HG03280 (cell line): ENCODE results near the gene LGR6.
"Not testable (repeated sequence)": the region's sequence is repeated elsewhere in the genome, so short reads cannot be mapped to it uniquely, and the experiment has no call there.

ENCODE experiments used
- ATAC-seq: cut with Tn5 transposase; IDR thresholded peaks from one replicate; pipeline ENCODE4 v1.9.1; 2021; ENCODE audit warnings: mild to moderate bottlenecking, moderate library complexity; ENCODE audit not compliant: unreplicated experiment

Gene LGR6, protein sequence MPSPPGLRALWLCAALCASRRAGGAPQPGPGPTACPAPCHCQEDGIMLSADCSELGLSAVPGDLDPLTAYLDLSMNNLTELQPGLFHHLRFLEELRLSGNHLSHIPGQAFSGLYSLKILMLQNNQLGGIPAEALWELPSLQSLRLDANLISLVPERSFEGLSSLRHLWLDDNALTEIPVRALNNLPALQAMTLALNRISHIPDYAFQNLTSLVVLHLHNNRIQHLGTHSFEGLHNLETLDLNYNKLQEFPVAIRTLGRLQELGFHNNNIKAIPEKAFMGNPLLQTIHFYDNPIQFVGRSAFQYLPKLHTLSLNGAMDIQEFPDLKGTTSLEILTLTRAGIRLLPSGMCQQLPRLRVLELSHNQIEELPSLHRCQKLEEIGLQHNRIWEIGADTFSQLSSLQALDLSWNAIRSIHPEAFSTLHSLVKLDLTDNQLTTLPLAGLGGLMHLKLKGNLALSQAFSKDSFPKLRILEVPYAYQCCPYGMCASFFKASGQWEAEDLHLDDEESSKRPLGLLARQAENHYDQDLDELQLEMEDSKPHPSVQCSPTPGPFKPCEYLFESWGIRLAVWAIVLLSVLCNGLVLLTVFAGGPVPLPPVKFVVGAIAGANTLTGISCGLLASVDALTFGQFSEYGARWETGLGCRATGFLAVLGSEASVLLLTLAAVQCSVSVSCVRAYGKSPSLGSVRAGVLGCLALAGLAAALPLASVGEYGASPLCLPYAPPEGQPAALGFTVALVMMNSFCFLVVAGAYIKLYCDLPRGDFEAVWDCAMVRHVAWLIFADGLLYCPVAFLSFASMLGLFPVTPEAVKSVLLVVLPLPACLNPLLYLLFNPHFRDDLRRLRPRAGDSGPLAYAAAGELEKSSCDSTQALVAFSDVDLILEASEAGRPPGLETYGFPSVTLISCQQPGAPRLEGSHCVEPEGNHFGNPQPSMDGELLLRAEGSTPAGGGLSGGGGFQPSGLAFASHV

DNA sequence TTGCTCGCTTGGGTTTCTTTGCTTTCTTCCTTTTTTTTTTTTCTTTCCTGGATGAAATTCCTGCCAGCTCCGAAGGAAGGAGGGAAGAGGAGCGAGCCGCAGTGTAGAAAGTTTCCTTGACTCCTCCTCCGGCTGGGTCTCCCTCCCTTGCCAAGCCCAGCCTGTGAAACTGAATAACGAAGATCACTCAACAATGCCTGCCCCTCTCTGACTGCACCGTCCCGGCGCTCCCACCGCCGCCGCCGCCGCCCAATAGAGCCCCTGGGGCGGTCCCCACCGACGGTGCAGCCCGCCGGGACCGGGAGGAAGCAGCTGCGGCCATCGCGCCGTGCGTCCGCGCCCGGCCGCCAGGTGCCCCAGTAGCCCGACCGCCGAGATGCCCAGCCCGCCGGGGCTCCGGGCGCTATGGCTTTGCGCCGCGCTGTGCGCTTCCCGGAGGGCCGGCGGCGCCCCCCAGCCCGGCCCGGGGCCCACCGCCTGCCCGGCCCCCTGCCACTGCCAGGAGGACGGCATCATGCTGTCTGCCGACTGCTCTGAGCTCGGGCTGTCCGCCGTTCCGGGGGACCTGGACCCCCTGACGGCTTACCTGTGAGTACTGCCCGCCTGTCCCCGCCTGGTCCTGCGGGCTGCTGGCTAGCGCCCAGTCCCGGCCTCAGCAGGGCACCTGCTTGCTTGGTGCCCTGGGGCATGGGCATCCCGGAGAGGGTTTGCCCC lies at the start of gene LGR6:
LGR6 (plus strand) TSS at position 186 of the 714 bp plus-strand sequence; CDS start at position 377, 191 bp downstream.
- ATAC-seq: no peak

DNA sequence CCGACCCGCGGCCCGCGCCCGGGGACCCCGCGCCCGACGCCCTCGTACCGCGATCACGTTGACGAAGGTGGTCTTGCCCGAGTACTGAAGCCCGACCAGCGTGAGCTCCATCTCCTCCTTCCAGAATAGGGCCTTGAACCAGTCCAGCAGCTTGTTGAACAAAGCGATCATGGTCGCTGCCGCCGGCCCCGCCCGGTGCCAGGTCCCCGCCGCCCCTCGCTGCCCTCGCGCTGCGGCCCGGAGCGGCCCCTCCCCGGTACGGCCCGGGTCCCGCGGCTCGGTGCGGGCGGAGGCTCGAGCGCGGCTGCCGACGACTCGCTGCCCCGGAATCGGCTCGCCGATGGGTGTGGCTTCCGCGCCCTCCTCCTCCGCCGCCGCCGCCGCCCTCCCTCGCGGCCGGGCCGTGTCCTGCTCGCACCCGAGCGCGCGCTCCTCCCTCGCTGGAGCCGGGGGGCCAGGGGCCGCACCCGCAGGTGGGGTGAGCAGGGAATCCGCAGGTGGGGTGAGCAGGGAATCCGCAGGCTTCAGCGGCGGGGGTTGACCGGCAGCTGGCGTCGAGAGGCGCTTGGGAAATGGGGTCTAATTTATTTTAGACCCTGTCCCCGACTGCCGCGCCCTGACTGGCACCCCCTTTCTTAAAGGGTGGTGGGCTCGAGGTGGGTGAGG lies 49.1 kb upstream of the LGR6 start, which contains the start of gene ARL8A:
ARL8A (minus strand) TSS at position 336 of the 666 bp plus-strand sequence; CDS start at position 171, 165 bp downstream.
- ATAC-seq: peak; percentile 70

DNA sequence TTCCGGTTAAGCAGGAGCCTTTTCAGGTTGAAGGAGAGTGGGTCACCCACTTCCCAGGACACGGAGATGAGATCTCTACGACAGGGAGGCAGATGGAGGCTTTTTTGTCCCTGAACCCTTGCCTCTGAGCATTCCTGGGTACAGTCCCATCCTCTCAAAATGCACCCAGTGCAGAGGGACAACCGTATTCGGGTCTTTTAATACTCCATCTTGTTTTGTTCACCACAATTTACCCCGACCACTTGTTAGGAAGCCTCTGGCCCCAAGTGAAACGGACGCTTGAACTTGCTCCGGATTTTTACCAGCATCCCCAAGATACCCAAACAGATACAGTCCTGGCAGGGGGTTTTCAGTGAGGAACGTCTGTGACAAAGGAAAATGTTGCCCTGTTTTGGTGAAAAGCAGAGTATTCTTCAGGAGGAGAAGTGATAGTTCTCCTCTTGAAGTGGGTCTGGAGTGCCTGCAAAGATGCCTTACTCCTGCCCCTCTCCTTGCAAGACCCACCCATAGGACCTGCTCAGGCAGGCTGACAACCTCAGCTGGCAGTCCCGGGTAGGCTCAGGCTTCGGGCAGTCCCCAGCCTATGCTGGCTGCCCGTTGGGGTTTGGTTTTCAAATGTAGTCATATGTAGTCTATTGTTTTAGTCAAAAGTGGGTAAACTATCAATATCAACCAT lies 48.4 kb upstream of the LGR6 start:
- ATAC-seq: no peak

DNA sequence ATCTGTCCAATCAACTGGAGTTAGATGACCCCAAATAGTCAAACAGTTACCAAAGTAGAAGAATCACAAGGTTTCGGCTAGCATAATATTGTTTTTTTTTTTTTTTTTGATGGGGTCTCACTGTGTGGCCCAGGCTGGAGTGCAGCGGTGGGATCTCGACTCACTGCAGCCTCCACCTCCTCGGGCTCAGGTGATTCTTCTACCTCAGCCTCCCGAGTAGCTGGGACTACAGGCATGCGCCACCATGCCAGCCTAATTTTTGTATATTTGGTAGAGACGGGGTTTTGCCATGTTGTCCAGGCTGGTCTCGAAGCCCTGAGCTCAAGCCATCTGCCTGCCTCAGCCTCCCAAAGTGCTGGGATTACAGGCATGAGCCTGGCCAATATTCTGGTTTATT lies 47.9 kb upstream of the LGR6 start:
- ATAC-seq: not testable (repeated sequence)

DNA sequence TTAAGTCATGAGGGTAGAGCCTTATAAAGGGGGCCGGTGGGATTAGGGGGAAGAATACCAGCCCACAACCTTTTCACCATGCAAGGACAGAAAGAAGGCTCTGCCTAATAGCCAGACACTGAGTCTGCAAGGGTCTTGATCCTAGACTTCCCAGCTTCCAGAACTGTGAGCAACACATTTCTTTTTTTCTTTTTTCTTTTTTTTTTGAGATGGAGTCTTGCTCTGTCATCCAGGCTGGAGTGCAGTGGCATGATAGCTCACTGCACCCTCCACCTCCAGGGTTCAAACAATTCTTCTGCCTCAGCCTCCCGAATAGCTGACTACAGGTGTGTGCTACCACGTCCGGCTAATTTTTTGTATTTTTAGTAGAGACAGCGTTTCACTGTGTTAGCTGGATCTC lies 47.3 kb upstream of the LGR6 start:
- no peak for ATAC-seq

DNA sequence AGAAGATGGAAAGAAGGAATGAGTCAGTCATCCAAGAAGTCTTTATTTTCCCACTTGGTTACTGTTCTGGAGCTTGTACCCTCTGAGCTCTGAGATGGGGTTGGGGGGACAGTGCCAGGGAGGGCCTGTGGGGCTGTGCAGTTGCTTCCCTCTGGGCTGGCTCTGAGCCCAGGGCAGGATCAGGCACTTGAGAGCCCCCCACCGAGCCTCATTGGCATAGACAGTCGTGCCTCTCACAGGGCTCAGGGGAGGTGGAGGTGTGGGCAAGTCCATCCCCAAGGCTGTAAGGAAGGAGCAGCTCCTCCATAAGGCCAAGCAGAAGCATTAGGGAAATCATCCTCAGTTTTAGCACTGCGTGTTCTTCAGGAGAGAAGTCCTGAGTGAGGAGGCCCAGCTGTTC lies 46.6 kb upstream of the LGR6 start:
- ATAC-seq: no peak

DNA sequence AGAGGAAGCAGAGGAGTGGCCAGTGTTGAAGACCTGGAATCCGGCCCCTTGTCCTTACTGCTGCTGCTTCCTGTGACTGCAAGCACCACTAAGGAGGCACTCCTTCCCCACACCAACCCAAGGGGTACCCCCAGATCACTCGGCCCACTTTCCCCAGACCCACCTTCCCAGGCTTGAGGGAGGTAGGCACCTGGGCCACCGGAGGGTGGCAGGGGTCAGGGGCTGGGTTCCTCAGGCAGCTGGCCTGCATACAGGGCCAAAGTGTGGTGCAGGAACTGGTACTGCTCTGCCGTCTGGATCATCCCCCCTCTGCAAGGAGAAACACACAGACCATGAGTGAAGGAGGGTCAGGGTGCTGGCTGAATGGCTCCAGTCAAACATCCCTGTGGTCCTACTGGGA lies 45.2 kb upstream of the LGR6 start:
- ATAC-seq: no peak

DNA sequence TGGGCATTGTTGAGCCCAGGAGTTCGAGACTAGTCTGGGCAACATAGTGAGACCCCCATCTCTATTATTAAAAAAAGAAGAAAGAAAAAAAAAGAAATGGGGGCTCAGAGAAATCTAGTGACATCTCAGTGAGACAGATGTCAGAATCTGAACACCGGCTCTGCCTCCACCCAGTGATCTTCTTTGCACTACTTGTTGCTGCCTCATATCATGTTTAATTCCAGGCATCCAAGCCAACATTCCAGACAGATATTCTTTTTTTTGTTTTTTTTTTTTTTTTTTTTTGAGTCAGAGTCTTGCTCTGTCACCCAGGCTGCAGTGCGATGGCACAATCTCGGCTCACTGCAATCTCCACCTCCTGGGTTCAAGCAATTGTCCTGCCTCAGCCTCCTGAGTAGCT lies 44.0 kb upstream of the LGR6 start:
- ATAC-seq: no peak

DNA sequence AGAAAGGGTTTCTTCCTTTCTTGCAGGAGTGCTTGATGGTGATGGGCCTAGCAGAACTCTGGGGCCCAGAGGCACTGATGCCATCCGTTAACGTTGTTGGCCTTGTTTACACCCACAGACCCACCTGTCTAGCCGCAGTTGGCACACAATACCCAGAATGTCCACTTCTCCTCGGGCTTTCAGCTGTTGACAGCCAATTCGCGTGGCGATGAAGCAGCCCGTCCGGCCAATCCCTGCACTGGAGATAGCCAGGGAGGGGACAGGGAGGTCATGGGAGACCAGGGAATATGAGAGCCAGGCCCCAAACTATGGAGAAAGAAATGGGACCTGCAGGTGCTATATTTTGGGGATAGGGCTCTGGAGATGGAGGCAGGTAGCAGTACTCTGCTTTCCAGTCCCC lies 43.4 kb upstream of the LGR6 start:
- no peak for ATAC-seq

DNA sequence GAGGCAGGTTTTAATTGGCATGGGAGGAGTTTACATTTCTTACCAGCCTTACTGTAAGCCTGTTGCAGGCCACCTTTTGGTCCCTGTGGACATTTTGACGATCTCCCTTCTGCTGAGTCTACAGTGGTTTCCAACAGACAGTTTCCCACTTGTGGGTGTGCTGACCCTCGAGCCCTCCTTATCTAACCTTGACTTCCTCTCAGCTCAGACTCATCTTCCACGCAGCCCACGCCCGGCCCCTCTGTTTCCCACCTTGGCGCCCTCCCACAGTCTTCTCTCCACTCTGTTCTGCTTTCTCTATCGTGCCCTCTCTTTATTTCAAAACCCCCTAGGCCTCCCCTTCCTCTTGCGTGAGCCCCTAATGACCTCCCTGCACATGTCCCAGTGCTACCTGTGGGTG lies 43.0 kb upstream of the LGR6 start:
- no peak for ATAC-seq

DNA sequence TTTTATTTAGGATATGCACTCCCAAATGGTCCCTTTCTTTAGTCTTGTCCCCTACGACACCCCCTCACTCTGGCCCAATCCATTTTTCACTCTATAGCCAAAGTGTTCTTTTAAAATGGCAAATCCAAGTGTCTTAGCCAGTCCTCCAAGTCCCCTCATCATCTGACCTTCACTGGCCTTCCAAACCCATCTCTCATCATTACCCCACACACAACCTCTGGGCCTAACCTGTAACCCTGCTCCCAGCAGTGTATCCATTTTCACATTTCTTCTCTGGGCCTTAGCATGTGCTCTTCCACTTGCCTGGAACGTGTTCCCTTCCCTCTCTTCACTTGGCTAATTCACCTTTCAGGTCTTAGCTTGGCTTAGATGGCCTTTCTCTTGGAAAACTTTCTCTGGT lies 42.6 kb upstream of the LGR6 start:
- no peak for ATAC-seq

DNA sequence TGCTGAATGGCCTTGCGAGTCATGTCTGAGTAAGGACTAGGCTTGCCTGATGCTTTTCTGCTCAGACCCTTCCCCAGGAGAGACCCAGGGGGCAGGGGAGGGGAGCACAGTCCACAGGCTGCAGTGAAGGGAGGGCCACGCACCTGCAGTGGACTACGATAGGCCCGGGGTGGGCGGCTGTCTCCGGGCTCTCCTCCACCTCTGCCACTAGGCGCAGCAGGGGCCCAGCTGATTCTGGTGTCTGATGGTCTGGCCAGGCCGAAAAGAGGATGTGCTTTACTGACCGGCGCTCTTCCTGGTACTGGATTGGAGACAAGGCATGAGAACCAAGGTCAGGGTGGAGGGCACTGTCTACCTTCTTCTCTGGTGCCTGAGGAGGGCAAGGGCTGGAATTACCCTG lies 41.2 kb upstream of the LGR6 start:
- ATAC-seq: no peak

DNA sequence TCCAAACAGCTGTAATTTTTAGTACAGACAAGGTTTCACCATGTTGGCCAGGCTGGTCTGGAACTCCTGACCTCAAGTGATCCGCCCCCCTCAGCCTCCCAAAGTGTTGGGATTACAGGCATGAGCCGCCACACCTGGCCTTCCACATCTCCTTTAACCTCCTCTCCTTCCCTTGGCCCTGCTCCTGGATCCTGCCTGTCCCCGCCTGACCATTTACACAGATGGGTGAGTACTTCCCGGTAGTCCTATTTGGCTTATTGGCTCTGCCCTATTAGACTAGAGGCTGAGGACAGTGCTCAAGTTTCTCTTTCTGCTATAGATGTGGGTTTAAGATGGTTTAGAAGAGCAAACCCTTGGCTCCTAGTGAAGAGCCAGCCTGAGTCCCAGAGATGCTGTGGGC lies 40.3 kb upstream of the LGR6 start:
- ATAC-seq: no peak

DNA sequence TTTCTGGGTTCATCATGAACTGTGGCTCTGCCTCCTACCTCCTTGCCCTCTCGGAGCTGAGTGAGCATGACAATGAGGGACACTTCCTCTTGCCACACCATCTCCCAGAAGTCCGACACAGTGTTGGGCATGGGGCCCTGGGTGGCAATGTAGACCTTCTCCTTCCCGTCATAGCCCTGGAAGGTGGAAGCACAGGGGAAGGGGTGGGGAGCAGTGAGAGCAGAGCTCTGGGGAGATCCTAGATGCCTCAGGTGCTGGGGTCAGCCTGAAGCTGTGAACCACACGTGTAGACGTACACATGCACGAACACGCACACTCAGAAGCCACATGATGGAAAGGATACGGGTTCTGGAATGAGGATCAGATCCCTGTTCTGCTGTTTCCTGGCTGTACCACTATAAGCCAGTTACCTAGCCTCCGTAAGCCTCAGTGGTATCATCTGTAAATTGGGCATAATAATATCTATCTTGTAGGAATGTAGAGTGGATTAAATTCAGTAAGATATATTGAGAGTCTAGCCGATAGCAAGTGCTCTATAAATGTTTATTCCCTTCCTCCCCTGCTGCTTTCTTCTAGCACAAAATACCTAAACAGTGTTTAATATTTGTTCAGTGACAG lies 39.3 kb upstream of the LGR6 start:
- no peak for ATAC-seq

DNA sequence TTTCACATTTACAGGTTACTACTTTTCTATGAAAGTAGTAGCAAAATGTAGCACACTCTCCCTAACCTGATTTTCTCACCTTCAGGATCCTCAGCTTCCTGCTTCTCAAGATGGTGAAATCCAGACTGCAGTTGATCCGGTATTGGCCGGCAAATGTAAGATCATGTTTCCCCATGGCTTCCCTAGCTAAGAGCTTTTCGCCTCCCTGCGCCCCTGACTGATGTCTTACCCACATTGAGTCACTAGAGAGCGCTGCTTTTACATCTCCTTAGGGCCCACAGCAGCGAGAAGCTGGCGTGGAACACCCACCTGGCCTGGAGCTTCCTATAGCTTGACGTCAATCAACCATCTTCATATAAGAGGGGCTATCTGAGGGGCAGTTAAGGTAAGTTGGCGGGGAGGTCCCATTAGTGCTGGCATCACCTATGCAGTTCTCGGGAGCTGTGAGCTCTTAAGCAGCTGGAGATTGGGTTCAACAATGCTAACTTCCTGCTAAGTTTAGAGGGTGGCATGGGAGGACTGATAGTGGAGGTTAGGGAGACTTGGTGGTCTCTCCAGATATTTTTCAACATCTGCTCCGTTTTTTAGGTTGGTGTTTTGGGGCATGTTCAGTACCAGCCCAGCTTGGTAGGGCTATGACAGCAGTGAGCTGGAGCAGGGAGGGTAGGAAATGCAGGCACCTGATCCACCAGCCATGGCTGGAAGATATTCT lies 38.7 kb upstream of the LGR6 start:
- peak; percentile 46 for ATAC-seq

DNA sequence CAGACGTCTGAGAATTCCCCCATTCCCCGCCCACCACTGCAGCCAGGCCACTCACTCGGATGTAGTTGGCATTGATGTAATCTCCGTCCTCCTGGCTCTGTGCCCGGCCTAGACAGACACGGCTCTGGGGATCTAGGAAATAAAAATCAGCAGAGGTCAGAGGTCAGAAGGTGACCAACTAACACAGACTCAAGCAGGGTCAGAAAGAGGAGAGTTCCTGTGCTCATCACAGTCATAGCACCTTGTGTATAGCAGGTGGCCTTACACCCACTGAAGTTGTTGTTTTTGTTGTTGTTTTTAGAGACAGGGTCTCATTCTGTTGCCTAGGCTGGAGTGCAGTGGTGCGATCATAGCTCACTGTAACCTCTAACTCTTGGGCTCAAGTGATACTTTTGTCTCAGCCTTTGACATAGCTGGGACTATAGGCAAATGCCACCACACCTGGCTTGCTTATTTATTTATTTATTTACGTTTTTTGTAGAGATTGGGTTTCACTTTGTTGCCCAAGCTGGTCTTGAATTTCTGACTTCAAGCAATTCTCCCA lies 38.0 kb upstream of the LGR6 start:
- no peak for ATAC-seq

DNA sequence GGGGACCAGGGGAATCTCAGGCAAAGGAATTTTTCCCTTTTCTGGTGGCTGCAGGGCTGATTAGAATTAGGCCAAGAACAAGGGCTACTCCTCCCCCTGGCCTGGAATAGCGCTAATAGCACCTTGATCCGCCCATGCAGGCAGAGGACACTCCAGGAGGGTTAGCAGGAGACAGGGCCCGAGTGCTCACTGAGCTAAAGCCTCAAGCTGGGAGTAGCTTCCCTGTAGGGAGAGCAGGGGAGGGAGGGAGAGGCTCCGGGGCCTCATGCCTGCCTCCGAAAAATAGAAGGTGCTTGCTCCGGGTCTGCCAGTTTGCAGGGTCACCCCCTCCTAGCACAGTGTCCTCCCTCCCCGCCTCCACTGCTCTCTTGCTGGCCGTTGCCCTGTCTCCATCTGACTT lies 37.0 kb upstream of the LGR6 start:
- no peak for ATAC-seq

DNA sequence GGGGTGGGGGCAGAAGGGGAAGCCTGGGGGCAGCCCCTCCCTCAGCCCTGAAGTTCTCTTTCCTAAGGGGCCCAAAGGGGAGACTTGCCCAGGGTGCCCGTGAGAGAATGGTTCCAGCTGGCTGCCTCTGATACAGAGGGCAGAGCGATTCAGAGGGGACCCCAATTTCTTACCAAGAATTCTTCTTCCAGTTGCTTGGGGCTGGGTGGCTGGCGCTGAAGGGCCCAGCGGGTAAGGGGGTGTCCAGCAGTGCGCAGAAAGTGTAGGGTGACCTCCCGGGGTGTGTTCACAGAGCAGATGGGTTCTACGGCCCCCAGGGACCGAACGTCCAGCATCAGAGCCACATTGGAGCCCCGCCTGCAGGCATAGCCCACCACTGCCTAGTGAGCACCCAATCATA lies 35.7 kb upstream of the LGR6 start:
- no peak for ATAC-seq
